HepG2 (cell line): ENCODE results near the gene PEX5. TPM values are rescaled to one million over a fixed set of nuclear protein-coding genes. Genes with fewer than 3 reads are reported as not detected.

Experiments used
- JUND ChIP-seq: sonication (generic); formaldehyde crosslinking; IDR thresholded peaks from 2 replicates; pipeline ENCODE4 v1.8.0; 2022; ENCODE audit warnings: mild to moderate bottlenecking, missing genetic modification reagents
- POGZ ChIP-seq: sonication (generic); formaldehyde crosslinking; IDR thresholded peaks from 2 replicates; pipeline ENCODE4 v1.4.0; 2020; ENCODE audit warnings: mild to moderate bottlenecking, missing genetic modification reagents
- REPIN1 ChIP-seq: sonication (generic); formaldehyde crosslinking; IDR thresholded peaks from 2 replicates; pipeline ENCODE4 v1.8.0; 2022; ENCODE audit warnings: missing genetic modification reagents, low read depth, mild to moderate bottlenecking, borderline replicate concordance
- STAG1 ChIP-seq: sonication (generic); formaldehyde crosslinking; IDR thresholded peaks from 2 replicates; pipeline ENCODE4 v1.4.0; 2020; ENCODE audit warnings: missing genetic modification reagents
- TCF7L2 ChIP-seq: IDR thresholded peaks from 2 replicates; pipeline ENCODE4 v1.6.1; 2011; ENCODE audit warnings: mild to moderate bottlenecking, low read depth, low read length, moderate library complexity
- ZC3H4 ChIP-seq: sonication (generic); formaldehyde crosslinking; IDR thresholded peaks from 2 replicates; pipeline ENCODE4 v1.4.0; 2020; ENCODE audit warnings: missing genetic modification reagents, borderline replicate concordance
- ZNF235 ChIP-seq: sonication (generic); formaldehyde crosslinking; IDR thresholded peaks from 2 replicates; pipeline ENCODE4 v1.8.1; 2023; ENCODE audit warnings: mild to moderate bottlenecking, missing genetic modification reagents, borderline replicate concordance
- ZSCAN29 ChIP-seq: sonication (generic); formaldehyde crosslinking; conservative IDR thresholded peaks from 2 replicates; pipeline ENCODE4 v1.4.0; 2020; ENCODE audit warnings: mild to moderate bottlenecking, missing genetic modification reagents
- polyA plus RNA-seq, 8 experiments: library from polyadenylated mRNA; depleted of rRNA in 3 of 8; stranded (reverse) in 7 of 8; unstranded in 1 of 8; fragments of >200 nt; fragmentation: Illumina TruSeq in 4 of 8; extraction: Trizol in 4 of 8; gene quantifications; 2 replicates each; pipeline versions ENCODE4 v1.2.1 to v1.2.3, GENCODE V29; 2011 to 2016; ENCODE audit warnings: low read depth in 4 of 8, missing spikeins in 1 of 8, mixed read lengths in 1 of 8; ENCODE audit not compliant: insufficient read depth in 1 of 8
- total RNA-seq, 5 experiments: library from RNA; depleted of rRNA; stranded (reverse); fragments of >200 nt; fragmentation: Illumina TruSeq; extraction: Trizol; gene quantifications; 2 replicates each; pipeline ENCODE4 v1.2.3, GENCODE V29; 2016; ENCODE audit warnings: low read depth in 1 of 5
- TF ChIP-seq, protein P1 (sequence below): sonication (generic); formaldehyde crosslinking; IDR thresholded peaks from 2 replicates; pipeline ENCODE4 v1.4.0; 2020; ENCODE audit warnings: low read depth, missing genetic modification reagents
- TF ChIP-seq, protein P2 (sequence below): sonication (generic); formaldehyde crosslinking; IDR thresholded peaks from 2 replicates; pipeline ENCODE4 v1.5.1; 2020; ENCODE audit warnings: mild to moderate bottlenecking, missing genetic modification reagents, borderline replicate concordance
- TF ChIP-seq, protein P3 (sequence below): IDR thresholded peaks from 2 replicates; pipeline ENCODE4 v1.6.1; 2016; ENCODE audit warnings: mild to moderate bottlenecking, missing biosample characterization, missing genetic modification reagents
- TF ChIP-seq, protein P4 (sequence below): sonication (generic); formaldehyde crosslinking; IDR thresholded peaks from 2 replicates; pipeline ENCODE4 v1.4.0; 2020; ENCODE audit warnings: missing genetic modification reagents

Gene PEX5
- total and polyA plus RNA-seq, 2 of the 13 experiments (the other 11 are each of a cell fraction or from before 2014, with no cell fraction given), result 16.4 to 29.0 TPM

DNA sequence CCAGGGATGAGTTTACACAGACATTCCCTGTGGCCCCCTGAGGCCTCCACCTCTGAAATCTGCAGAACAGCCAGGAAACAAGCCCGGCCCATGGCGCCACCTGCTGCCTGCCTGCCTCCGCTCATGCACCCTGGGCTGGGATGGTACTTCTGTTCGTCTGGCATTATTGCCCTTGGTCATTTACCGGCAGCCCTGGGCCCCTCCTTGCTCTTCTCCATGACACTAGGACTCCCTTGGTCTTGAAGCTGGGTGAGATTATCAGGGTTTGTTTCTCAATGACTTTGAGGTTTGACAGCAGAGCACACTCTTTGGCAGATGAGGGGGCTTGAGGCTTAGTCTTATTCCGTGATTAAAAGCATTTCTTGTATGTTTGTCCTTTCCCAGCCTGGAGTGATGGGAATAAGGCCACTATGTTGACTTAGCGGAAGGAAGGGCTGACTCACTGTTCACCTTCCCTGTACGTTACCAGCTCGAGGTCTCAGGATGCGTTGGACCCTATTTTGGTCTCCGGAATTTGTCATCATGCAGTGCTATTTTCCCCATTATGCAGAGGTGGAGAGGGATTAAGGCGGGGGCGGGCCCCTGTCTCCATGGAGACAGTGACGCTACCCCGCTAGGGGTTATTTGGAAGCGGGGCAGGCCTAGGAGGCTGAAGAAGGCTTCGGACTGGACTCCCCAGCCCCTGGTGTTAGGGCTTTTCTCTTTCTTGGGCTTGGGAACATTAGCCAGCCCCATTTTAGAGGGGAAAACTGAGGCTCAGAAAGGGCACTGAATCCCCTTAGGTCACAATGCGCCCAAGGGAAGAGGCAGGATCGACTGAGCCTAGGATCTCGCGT is 706 bp upstream of the PEX5 start (continued):
- no peak for TF ChIP-seq TCF7L2
- TF ChIP-seq JUND, result 0 out of 2 replicates have a peak, but pooled peaks have one; percentile 18
- peak; percentile 74 for TF ChIP-seq STAG1
- no peak for TF ChIP-seq ZC3H4 (CRISPR knock-in tag)
- no peak for TF ChIP-seq ZNF235 (CRISPR knock-in tag)
- TF ChIP-seq, protein P1, sequence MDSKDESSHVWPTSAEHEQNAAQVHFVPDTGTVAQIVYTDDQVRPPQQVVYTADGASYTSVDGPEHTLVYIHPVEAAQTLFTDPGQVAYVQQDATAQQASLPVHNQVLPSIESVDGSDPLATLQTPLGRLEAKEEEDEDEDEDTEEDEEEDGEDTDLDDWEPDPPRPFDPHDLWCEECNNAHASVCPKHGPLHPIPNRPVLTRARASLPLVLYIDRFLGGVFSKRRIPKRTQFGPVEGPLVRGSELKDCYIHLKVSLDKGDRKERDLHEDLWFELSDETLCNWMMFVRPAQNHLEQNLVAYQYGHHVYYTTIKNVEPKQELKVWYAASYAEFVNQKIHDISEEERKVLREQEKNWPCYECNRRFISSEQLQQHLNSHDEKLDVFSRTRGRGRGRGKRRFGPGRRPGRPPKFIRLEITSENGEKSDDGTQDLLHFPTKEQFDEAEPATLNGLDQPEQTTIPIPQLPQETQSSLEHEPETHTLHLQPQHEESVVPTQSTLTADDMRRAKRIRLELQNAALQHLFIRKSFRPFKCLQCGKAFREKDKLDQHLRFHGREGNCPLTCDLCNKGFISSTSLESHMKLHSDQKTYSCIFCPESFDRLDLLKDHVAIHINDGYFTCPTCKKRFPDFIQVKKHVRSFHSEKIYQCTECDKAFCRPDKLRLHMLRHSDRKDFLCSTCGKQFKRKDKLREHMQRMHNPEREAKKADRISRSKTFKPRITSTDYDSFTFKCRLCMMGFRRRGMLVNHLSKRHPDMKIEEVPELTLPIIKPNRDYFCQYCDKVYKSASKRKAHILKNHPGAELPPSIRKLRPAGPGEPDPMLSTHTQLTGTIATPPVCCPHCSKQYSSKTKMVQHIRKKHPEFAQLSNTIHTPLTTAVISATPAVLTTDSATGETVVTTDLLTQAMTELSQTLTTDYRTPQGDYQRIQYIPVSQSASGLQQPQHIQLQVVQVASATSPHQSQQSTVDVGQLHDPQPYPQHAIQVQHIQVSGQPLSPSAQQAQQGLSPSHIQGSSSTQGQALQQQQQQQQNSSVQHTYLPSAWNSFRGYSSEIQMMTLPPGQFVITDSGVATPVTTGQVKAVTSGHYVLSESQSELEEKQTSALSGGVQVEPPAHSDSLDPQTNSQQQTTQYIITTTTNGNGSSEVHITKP (CRISPR knock-in tag), result peak; percentile 71
- TF ChIP-seq, protein P2, sequence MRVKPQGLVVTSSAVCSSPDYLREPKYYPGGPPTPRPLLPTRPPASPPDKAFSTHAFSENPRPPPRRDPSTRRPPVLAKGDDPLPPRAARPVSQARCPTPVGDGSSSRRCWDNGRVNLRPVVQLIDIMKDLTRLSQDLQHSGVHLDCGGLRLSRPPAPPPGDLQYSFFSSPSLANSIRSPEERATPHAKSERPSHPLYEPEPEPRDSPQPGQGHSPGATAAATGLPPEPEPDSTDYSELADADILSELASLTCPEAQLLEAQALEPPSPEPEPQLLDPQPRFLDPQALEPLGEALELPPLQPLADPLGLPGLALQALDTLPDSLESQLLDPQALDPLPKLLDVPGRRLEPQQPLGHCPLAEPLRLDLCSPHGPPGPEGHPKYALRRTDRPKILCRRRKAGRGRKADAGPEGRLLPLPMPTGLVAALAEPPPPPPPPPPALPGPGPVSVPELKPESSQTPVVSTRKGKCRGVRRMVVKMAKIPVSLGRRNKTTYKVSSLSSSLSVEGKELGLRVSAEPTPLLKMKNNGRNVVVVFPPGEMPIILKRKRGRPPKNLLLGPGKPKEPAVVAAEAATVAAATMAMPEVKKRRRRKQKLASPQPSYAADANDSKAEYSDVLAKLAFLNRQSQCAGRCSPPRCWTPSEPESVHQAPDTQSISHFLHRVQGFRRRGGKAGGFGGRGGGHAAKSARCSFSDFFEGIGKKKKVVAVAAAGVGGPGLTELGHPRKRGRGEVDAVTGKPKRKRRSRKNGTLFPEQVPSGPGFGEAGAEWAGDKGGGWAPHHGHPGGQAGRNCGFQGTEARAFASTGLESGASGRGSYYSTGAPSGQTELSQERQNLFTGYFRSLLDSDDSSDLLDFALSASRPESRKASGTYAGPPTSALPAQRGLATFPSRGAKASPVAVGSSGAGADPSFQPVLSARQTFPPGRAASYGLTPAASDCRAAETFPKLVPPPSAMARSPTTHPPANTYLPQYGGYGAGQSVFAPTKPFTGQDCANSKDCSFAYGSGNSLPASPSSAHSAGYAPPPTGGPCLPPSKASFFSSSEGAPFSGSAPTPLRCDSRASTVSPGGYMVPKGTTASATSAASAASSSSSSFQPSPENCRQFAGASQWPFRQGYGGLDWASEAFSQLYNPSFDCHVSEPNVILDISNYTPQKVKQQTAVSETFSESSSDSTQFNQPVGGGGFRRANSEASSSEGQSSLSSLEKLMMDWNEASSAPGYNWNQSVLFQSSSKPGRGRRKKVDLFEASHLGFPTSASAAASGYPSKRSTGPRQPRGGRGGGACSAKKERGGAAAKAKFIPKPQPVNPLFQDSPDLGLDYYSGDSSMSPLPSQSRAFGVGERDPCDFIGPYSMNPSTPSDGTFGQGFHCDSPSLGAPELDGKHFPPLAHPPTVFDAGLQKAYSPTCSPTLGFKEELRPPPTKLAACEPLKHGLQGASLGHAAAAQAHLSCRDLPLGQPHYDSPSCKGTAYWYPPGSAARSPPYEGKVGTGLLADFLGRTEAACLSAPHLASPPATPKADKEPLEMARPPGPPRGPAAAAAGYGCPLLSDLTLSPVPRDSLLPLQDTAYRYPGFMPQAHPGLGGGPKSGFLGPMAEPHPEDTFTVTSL (CRISPR knock-in tag), result peak; percentile 49; the same call in 1 of the 2 replicates
- no peak for TF ChIP-seq POGZ (CRISPR knock-in tag)
- TF ChIP-seq REPIN1 (CRISPR knock-in tag), result no peak
- TF ChIP-seq, protein P3, sequence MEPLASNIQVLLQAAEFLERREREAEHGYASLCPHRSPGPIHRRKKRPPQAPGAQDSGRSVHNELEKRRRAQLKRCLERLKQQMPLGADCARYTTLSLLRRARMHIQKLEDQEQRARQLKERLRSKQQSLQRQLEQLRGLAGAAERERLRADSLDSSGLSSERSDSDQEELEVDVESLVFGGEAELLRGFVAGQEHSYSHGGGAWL (CRISPR knock-in tag), result 0 out of 2 replicates have a peak, but pooled peaks have one; percentile 22
- TF ChIP-seq, protein P4, sequence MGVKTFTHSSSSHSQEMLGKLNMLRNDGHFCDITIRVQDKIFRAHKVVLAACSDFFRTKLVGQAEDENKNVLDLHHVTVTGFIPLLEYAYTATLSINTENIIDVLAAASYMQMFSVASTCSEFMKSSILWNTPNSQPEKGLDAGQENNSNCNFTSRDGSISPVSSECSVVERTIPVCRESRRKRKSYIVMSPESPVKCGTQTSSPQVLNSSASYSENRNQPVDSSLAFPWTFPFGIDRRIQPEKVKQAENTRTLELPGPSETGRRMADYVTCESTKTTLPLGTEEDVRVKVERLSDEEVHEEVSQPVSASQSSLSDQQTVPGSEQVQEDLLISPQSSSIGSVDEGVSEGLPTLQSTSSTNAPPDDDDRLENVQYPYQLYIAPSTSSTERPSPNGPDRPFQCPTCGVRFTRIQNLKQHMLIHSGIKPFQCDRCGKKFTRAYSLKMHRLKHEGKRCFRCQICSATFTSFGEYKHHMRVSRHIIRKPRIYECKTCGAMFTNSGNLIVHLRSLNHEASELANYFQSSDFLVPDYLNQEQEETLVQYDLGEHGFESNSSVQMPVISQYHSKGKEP (CRISPR knock-in tag), result no peak
- no peak for TF ChIP-seq ZSCAN29 (CRISPR knock-in tag)
